GM12873 (cell line): Measurements from ENCODE around the gene CACNA1C.

Source experiments
- CTCF ChIP-seq: IDR thresholded peaks from 2 replicates; pipeline ENCODE4 v1.5.1; 2012; ENCODE audit warnings: low read depth, mild to moderate bottlenecking, moderate library complexity, low read length, control low read depth; ENCODE audit not compliant: insufficient read depth; ENCODE audit errors: missing control alignments

Gene CACNA1C

GRCh38 chr12:2642896-2643425 is 590.2 kb downstream of the CACNA1C start:
- no peak for TF ChIP-seq CTCF

- no peak for TF ChIP-seq CTCF
Measured at GRCh38 chr12:2643576-2644135, 590.9 kb downstream of the CACNA1C start.

GRCh38 chr12:2644683-2645405 is 592.1 kb downstream of the CACNA1C start:
- no peak for TF ChIP-seq CTCF

GRCh38 chr12:2645460-2645859 is 592.7 kb downstream of the CACNA1C start:
- TF ChIP-seq CTCF, result no peak

GRCh38 chr12:2646341-2646740 is 593.6 kb downstream of the CACNA1C start:
- TF ChIP-seq CTCF, result no peak

GRCh38 chr12:2647186-2647585 is 594.4 kb downstream of the CACNA1C start:
- TF ChIP-seq CTCF, result no peak

GRCh38 chr12:2648406-2648805 is 595.6 kb downstream of the CACNA1C start:
- no peak for TF ChIP-seq CTCF
